GM21576 (cell line): ENCODE measurements around the gene ALK.

Source experiments
- ATAC-seq: cut with Tn5 transposase; IDR thresholded peaks from one replicate; pipeline ENCODE4 v1.9.1; 2021; ENCODE audit warnings: mild to moderate bottlenecking, moderate library complexity; ENCODE audit not compliant: unreplicated experiment

ALK gene

GRCh38 chr2:29305762-29306161 is 615.6 kb downstream of the ALK start:
- ATAC-seq = no peak

DNA sequence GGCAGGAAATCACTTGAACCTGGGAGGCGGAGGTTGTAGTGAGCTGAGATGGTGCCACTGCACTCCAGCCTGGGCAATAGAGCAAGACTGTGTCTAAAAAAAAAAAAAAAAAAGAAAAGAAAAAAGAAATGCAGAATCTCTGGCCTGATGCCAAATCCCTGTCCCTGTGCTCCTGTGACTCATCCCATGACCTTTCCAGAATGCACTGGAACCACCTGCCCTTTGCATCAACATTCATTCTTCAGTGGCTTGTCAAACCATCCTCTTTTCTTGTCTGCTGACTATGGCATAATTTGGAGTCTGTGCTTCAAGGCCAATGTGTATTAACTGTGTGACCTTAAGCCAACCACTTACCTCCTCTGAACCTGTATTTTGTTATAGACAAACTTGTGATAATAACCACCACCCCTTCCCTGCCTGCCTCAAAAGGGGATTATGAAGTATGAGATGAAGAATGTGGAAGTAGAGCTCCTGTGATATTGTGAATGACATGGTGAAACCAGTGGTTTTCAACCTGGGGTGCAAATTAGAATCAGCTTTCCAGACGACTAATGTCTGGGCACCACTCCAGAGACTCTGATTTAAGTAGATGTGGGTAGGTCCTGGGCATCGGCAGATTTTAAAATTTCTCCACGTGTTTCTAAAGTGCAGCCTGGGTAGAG is 616.9 kb downstream of the ALK start:
- no peak for ATAC-seq

- ATAC-seq = no peak
These were observed 624.8 kb downstream of the ALK start for GRCh38 chr2:29296585-29296984.

- ATAC-seq = no peak
These were observed 625.5 kb downstream of the ALK start for GRCh38 chr2:29295845-29296244.

DNA sequence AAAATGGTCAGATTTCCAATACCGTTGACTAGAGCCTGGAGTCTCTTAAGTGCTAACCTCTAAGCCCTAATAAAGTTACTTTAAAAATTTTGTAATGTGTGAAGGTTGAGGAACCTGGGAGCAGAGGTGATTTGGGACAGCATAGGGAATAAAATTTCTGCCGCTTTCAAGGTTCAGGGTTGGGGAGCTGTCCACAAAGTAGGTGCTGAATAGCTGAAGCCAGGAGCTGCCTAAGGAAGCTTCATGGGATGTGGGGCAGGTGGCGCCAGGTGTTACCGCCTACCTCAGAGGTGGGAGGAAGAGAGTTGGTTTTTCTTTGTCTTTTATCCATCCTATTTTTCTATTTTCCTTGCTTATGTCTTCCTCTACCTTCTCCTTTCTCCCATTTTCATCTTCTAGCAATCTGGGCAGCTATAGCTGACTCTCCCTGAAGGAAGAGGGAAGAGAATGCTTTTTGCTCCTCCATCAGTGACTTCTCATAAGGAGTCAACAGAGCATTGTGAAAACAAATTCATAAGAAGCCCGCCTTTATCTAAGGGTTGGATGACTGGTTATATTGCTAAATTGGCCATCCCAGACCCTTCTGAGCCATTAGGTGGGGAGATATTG is 627.5 kb downstream of the ALK start:
- ATAC-seq = no peak

DNA sequence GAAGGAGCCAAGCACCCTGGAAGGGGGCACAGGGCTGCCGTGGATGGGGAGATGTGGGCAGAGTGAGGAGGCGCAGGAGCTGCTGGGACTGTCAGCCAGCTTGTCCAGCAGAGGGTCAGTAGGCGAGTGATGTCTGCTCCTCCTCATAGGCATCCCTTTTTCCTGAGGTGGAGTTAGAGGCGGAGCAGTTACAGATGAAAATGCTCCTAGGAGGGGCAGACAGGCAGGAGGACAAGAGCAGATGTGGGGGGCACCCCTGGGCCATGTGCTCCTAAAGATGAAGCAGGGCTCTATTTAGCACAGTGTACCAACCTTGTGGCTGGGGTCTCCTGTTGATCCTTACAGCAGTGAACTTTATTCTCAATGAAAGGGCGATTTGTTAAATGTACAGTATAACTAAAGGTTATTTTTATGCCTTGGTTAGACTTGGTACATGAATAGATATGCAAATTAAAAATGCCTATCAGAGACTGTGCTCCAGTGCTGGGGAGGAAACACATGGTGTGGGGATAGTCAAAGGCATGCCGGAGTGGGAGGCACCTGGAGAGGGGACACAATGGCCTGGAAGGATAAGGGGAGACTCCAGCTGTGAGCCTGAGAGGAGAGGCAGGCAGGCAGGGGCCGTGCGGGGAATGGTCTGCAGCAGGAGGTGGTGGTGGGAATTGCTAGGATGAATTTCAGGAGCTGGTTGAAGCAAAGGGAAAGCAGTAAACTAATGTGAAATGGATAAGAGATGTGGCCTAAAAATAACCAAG is 630.9 kb downstream of the ALK start:
- ATAC-seq = no peak

GRCh38 chr2:29284671-29285070 is 636.7 kb downstream of the ALK start:
- ATAC-seq = no peak

GRCh38 chr2:29281916-29282247 is 639.5 kb downstream of the ALK start:
- ATAC-seq = no peak

DNA sequence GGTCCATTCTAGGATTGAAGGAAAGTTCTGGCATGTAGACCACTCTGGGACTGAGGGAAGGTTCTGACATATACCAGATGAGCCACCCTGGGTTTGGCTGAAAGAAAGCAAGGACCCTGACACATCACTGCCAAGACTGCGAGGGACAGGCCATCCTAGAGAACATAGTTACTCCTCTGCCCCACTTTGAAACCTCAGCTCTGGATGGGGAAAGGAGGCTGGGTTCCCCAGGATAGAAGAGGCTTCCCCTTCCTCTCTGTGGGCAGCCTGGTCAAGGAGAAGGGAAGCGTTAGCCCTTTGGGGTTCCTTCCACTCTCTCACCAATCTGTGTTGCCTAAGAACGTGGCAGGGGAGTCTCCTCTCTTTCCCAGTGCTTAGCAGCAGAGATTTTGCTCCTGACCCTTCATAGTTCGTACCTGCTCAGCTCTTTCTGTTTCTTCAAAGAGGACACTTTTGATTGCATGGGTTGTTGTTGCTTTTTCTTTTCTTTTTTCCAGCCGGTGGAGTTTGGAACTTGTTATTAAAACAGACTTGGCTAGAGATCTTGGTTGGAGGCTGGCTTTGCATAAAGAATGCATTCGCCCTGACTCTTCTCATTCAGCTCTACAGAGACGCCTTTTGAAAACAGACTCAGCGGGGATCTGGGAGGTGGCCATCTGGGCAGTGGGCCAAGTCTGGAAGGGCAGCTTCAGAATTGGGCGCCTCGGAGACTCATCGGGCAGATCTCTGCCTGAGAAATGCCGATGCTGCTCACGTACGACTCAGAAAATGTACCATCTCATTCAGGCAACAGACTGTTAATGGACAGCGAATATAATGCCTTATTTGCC is 640.1 kb downstream of the ALK start:
- ATAC-seq = no peak

GRCh38 chr2:29278966-29279365 is 642.4 kb downstream of the ALK start:
- ATAC-seq = no peak

DNA sequence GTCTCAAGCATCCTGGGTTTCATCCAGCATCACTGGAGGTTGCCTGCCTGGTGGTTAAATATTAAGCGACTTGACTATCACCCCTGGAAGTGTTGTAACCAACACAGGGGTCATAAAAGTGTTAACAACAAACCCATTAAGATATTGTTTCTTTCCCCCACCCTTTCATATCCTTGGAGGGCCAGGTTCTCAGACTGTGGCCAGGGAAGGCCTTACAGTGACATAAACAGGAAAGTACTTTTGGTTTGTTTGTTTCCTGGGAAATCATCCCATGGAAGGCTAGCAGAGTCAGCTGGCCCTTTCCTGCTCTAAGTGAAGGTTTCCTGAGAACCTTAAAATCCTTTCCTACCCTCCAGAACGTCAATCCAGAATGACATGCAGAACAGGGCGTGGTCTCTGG is 645.2 kb downstream of the ALK start:
- no peak for ATAC-seq

DNA sequence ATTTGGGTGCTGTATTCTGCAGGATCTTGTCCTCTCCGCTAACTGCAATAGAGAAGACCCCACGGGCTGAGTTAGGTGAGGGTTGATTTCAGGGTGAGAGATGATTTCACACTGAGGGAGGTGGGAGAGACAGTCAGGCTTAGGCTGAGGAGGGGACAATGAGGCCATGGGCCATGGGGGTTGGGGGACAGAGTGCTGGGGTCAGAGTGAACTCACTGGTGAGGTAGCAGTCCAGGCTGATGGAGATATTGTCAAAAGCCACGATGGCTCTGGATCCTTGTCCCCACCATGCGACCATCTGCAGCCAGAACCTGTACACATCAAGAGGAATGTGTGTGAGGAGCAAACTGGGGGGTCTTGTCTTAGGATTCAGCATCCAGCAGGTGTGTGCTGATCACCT is 646.2 kb downstream of the ALK start:
- ATAC-seq = no peak

- no peak for ATAC-seq
These were observed 647.4 kb downstream of the ALK start for GRCh38 chr2:29273685-29274611.

DNA sequence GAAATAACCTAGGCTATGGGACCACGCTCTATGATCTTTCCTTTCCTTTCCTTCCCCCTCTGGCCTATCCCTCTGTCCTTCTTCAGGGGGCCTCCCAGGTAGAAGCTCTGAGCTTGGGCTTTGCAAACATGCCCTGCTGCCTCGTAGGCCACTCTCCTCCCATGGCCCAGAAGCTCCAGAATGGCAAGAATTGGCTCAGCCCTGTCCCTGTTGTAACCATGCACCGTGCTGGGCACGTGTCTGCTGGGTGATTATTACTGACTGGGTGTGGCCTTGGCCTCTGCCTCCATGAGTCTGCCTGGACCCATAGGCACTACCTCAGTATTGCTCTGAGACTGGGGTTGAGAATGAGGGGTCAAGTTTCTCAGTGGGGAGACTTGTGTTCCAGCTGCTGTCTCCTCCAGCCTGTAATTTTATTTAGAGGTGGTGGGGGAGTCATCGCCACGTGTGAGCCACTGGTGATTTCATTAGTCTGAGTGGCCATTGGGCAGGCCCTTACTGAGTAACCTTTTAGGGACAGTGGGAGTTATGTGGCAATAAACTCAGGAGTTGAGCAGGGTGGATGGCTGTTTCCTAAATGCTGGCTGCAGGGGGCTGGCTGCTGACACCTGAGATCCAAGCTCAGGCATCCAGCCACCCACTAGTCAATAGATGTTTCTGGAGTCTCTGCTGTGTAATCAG is 648.2 kb downstream of the ALK start:
- no peak for ATAC-seq

DNA sequence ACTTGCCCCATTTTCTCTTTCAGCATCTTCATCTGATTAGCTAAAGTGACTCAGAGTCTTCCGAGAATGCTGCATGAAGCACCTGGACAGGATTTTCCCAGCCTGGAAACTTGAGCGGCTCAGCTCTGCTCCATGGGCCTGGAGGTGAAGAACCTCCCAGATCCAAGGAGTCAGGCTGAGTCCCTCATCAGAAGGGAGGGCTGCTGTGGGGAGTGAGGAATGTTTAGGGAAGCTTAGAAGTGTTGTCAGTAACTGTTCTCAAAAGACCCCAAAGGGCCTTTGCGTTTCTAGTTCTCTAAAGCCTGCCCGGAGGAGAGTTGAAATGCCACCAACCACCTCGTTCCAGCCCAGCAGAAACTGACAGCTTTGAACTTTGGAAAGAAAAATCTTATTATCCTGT is 649.1 kb downstream of the ALK start:
- no peak for ATAC-seq

DNA sequence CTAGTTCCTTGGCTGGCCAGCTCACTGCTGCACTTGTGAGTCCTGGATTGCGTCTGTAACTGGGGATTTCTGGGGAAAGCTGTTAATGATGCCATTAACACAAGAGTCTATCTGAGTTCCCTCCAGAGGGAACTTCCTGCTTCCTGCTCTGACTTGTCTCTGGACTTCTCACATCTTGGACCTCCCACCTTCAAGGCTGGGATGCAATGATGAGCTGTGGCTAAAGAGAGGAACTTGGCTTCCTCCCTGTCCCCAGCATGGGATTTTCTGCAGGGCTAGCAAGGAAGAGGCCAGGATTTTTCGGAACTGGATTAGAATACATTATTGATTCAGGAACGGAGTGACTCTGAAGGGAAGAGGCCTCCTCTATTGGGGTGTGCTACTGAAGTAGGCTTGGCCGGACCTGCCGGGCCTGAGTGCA is 650.7 kb downstream of the ALK start:
- ATAC-seq = no peak

DNA sequence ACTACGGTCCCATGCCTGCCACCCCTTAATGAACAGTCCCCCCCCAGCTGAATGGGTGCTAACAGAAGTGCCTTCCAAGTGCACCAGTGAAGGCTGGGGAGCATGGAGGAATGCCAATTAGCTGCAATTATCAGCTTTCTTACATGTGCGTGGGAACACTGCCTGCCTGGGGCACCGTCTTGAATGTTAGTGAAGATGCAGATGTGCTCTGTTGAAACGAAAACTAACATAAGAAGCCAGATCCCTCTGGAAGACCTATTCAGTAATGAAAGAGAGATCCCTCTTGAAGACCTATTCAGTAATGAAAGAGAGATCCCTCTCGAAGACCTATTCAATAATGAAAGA is 651.6 kb downstream of the ALK start:
- no peak for ATAC-seq

- ATAC-seq = no peak
These were observed 652.2 kb downstream of the ALK start for GRCh38 chr2:29269095-29269764.

- no peak for ATAC-seq
These were observed 653.7 kb downstream of the ALK start for GRCh38 chr2:29267720-29268119.
